NT2/D1 (cell line): ENCODE results near the gene CACNA2D1.

ENCODE experiments used
- SUZ12 ChIP-seq: IDR thresholded peaks from 2 replicates; pipeline ENCODE4 v1.6.1; 2011; ENCODE audit not compliant: insufficient read length, insufficient read depth; ENCODE audit errors: extremely low read depth
- YY1 ChIP-seq: IDR thresholded peaks from 2 replicates; pipeline ENCODE4 v1.6.1; 2011; ENCODE audit not compliant: insufficient read length, insufficient read depth
- ZNF274 ChIP-seq: IDR thresholded peaks from 2 replicates; pipeline ENCODE4 v1.6.1; 2011; ENCODE audit warnings: mild to moderate bottlenecking, low read depth, low read length

DNA sequence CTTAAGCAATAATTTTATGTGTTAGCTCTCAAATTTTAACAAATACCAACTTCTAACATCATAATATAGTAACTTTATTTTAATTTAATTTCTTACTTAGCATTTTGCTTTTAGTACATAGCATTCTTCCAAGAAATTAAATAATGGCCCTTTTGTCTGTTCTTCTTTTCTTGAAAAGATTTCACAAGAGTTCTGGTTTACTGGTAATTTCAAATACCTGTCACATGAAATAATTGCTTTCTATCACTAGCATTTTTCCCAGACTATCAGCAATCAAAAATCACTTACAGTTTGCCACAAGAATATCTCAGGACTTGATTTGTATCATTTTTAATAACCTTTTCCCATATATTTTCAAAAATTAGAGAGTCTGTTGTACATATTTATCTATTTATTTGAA lies 193.0 kb downstream of the CACNA2D1 start:
- TF ChIP-seq YY1 (no peak), SUZ12 (no peak), ZNF274 (no peak)
